ENCODE results near the gene ACSL1. TPM values are rescaled to one million over a fixed set of nuclear protein-coding genes. Genes with fewer than 3 reads are reported as not detected.

ACSL1 gene
- total RNA-seq, 1 donor from 2014 or later: 63.1 TPM

- DNase-seq (ENCODE audit: low spot score): no peak
These were observed 98.3 kb downstream of the ACSL1 start for GRCh38 chr4:184727430-184727829.

GRCh38 chr4:184722798-184723197, 103.0 kb downstream of the ACSL1 start:
- DNase-seq (ENCODE audit: low spot score): no peak

- DNase-seq (ENCODE audit: low spot score): no peak
These were observed 104.5 kb downstream of the ACSL1 start for GRCh38 chr4:184721254-184721653.

- no peak for DNase-seq (ENCODE audit: low spot score)
These were observed 106.4 kb downstream of the ACSL1 start for GRCh38 chr4:184719407-184719806.

GRCh38 chr4:184715526-184715925, 110.2 kb downstream of the ACSL1 start:
- DNase-seq (ENCODE audit: low spot score): no peak

GRCh38 chr4:184713887-184714286, 111.9 kb downstream of the ACSL1 start:
- DNase-seq (ENCODE audit: low spot score): no peak

- no peak for DNase-seq (ENCODE audit: low spot score)
These were observed 113.4 kb downstream of the ACSL1 start for GRCh38 chr4:184712322-184712721.

GRCh38 chr4:184706453-184706852, 119.3 kb downstream of the ACSL1 start:
- no peak for DNase-seq (ENCODE audit: low spot score)

GRCh38 chr4:184705692-184706091, 120.1 kb downstream of the ACSL1 start:
- DNase-seq (ENCODE audit: low spot score): no peak

Other genes with a start within 250 kb of the ACSL1 start
- 20.5 TPM for gene CASP3, start 176.5 kb downstream of the ACSL1 start, total RNA-seq
- gene PRIMPOL, start 176.2 kb downstream of the ACSL1 start, total RNA-seq: 15.9 TPM
- gene CENPU, start 91.9 kb downstream of the ACSL1 start, total RNA-seq: 3.8 TPM
- gene HELT, start 192.5 kb upstream of the ACSL1 start, total RNA-seq: not detected

Data from mucosa of gallbladder (tissue), 1 donor.